Hematopoietic multipotent progenitor cell treated with erythropoietin and hydrocortisone succinate and interleukin-3 and kit ligand, for 4 days (in vitro differentiated cells): Measurements from ENCODE around the gene AGR2.
"Not testable (repeated sequence)": the region's sequence is repeated elsewhere in the genome, so short reads cannot be mapped to it uniquely, and the experiment has no call there.

Source experiments
- DNase-seq: peaks from one replicate; pipeline ENCODE4 v3.0.0-alpha.2; 2015

AGR2 gene

DNA sequence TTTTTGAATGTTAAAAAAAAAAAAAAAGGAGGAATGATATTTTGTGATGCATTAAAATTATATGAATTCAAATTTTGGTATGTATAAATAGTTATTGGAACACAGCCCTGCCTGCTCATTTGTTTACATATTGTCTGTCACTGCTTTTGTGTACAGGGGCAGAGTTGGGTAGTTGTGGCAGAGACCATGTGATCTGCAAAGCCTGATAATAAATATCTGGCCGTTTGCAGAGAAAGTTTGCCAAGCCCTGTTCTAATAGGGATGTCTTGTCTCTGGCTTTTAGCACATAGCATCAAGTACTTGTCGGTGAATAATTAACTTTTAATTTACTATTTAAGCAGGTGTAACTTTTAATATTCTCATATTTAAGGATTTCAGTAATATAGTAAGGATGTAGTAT lies 31.5 kb downstream of the AGR2 start:
- peak; percentile 72 for DNase-seq

DNA sequence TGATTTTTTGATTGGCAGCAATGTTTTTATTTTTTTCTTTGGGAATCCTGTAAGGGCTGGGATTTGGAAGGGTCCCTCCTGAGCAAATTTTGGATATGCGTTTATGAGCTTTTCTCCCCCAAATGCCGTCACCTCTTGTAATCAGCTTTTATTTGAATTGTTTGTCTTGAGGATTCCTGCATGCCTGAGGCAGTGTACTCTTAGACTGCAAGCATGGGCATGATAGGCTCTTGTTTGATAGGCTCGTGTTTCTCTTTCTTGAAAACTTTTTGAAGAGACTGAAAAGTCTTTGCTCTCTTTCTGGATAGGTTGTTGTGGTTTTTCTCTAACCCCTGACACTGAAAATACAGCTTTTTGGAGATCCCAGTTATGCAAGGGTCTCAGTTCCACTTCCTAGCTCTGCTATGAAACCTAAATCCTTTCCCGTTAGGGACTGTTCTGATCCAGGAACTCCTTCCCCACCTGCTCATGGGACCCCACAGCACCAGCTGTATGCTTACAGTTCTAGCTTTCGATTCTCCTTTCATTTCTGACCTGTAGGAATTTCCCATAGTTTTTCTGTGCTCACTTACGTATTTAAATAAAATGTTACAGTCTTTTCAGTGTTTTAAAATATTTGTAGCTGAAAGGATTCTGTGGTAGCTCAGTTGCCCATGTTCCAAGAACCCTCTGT lies 34.0 kb downstream of the AGR2 start:
- DNase-seq, result no peak

DNA sequence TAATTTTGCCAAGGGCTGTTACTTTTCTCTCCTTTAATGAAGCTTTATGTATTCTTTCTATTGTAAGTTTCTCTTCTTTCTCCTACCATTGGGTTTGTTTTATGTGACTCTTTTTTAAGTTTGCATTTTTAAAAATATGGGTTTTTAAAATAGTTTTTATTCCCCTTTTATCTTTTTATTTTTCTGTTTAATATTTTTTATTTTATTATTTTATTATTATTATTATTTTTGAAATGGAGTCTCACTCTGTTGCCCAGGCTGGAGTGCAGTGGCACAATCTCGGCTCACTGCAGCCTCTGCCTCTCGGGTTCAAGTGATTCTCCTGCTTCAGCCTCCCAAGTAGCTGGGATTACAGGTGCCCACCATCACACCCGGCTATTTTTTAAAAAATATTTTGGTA lies 34.8 kb downstream of the AGR2 start:
- not testable (repeated sequence) for DNase-seq

DNA sequence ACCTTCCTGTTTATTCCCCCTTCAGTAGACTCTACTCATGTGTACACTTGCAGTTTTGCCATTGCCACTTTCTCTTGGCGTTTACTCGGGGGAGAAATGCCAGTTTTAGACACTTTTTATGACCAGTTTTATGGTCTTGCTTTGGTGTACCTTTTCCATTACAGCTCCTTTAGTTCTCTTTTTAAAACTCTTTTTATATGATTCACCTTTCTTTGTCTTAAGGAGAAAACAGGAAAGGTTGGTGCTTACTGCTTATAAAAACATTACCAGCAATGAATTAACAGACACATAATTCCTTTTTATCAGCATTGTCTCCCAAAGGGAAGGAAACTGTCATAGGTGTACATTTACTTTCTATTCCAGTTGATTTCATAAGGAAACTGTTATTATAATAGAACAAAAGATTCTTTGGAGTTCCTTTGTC lies 39.4 kb downstream of the AGR2 start:
- no peak for DNase-seq

DNA sequence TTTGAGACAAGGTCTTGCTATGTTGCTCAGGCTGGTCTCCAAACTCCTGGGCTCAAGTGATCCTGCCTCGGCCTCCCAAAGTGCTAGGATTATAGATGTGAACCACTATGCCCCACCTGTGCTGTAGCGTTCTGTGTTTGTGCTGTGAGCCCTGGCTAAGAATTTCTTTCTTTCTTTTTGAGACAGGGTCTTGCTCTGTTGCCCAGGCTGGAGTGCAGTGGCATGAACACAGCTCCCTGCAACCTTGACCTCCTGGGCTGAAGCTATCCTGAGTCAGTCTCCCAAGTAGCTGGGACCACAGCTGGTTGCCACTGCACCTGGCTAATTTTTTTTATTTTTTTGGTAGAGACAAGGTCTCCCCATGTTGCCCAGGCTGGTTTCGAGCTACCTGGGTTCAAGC lies 39.9 kb downstream of the AGR2 start:
- DNase-seq, result no peak

DNA sequence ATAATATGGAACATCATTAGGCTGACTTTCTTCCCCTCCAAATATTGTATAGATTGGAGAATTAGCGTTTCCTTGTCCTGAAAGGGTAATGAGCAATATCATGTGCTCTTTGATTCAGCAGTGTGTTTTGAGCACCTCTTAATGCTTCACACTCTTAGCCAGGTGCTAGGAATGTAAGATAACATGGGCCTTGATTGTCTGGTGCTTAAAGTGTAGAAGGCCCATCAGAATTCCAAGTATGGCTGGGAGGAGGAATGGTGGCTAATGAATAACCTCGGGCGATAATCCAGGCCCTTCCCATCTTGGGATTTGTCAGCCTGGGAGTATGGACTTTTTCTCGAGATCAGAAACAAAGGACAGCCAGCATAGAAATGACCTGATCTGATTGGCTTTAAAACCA lies 42.6 kb downstream of the AGR2 start:
- no peak for DNase-seq

DNA sequence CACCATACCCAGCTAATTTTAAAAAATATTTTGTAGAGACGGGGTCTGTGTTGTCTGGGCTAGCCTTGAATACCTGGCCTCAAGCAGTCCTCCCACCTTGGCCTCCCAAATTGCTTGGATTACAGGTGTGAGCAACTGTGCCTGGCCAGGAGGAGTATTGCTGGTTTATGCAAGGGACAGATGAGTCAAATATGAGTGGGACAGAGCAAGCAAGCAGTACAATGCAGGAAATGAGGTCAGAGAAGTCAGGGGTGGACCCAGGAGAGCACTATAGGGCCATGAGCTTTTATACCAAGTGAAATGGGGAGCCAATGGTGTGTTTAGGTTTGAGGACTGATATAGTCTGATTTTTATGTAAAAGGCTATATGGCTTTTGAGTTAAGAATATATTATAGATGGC lies 45.0 kb downstream of the AGR2 start:
- no peak for DNase-seq

DNA sequence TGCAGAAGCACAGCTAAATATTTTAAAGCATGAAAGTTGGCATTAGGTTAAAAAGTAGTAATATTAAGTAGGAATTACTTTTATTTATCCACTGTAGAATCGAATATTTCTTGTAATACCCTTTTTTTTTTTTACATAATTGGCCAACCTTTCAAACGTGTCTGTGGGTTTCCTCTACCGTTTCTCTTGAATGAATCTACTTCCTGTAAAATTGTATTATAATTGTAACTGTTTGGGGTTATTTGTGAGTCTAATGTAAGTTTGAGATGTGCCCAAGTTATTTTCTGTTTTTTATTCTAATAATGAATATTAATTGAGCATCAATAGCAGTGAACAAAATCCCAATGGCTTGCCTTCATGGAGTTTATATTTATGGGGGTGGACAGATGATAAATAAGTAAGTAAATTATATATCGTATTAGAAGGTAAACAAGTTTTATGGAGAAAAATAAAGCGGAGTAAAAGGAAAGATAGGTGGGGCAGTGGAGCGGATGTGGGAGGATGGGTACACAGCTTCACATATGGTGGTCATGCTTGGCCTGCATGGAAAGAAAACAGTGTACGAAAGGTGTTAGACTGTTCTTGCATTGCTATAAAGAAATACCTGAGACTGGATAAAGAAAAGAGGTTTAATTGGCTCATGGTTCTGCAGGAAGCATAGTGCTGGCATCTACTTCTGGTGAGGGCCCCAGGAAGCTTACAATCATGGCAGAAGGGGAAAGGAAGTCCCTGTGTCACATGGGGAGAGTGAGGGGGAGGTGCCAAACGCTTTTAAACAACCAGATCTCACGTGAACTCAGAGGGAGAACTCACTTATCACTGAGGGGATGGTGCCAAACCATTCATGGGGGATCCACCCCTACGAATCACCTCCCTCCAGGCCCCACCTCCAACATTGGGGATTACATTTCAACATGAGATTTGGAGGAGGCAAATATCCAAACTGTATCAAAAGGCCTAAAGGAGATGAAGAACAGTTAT lies 45.9 kb downstream of the AGR2 start:
- DNase-seq, result peak; percentile 19

DNA sequence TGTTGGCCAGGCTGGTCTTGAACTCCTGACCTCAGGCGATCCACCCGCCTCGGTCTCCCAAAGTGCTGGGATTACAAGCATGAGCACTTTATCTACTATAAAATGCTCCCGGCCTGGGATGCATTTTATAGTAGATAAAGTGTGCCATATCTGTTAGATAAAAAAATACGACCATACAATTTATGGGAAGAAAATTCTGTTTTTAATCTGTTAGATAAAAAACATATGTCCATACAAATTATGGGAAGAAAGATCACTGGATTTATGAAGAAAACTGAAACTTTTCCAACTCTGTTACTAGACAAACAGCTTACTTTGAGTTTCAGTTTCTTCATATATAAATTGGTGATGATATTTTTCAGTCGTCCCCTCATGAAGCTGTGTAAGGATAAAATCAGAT lies 46.8 kb downstream of the AGR2 start:
- no peak for DNase-seq

DNA sequence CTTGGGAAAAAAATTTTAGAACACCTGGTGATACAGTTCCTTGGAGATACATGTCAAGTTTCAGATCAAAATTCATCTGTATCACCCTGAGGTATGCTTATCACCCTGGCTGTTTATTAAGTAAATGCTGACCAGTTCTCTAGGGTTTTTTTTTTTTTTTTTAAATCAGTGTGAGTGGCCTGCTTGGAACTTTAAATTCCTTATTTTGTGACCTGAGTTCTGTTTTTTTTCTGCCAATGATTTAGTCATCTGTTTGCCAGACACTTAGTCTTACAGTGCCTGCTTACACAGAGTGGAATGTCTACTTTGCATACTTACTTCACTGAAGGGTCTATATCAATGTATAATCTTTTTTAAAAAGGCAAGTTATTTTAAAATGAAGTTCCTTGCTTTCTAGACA lies 49.4 kb downstream of the AGR2 start:
- no peak for DNase-seq

DNA sequence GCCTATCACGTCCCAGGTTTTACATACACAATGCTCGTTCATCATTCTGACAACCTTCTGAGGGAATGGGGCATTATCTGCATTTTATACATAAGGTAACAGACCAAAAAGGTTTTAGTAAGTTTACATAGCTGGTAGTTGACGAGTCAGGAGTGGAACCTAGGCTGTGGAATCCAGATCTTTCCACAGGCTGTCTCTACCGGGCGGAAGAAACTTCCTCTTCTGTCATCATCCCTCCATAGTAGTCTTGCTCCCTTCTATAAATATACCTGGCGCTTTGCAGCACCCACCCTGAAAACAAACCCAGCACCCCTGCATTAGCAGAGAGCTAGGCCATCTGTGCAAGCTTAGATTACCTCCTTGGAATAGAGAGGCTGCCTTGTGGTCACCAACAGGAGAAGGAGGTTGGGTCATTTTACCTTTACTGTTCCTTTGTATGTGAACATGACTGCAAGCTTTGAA lies 49.9 kb downstream of the AGR2 start:
- DNase-seq, result no peak

DNA sequence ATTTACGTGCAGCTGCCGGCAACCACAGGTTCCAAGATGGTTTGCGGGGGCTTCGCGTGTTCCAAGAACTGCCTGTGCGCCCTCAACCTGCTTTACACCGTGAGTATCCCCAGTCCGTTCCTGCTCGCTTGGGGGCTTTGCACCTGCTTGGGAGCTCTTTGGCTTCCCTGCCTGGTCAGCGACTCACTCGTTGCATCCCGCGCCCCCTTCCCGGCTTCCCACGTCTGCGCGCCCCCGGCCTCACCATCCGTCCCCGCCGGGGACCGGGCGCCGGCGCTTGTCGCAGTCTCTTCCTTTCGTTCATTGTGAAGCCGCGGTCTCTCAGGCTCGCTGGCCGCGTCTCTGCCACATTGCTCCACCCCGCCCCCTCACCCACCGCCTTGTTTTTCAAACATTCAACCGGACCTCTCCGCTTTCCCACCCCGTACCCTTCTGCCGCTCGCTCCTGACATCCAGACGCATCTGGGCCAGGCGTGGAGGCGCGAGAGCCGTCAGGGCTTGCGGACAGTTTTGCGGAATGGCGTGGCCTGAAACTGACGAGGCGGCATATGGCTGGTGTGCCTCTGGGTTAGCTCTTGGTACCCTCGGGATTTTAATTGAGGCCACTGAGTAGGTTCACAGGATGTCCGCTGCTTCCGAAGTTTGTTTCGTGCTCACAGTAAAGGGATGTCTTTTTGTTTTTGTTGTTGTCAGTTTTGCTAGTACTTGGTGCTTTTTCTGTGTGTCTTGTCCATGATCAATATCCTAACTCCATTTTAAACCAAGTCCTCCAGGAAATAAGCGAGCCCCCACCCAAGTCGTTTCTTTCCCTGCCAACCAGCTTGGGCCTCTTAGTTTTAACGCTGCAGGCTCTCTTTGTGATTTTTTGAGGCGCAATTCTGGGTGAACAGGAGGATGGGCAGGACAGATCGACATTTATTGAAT lies 50.6 kb downstream of the AGR2 start:
- peak; percentile 64 for DNase-seq

DNA sequence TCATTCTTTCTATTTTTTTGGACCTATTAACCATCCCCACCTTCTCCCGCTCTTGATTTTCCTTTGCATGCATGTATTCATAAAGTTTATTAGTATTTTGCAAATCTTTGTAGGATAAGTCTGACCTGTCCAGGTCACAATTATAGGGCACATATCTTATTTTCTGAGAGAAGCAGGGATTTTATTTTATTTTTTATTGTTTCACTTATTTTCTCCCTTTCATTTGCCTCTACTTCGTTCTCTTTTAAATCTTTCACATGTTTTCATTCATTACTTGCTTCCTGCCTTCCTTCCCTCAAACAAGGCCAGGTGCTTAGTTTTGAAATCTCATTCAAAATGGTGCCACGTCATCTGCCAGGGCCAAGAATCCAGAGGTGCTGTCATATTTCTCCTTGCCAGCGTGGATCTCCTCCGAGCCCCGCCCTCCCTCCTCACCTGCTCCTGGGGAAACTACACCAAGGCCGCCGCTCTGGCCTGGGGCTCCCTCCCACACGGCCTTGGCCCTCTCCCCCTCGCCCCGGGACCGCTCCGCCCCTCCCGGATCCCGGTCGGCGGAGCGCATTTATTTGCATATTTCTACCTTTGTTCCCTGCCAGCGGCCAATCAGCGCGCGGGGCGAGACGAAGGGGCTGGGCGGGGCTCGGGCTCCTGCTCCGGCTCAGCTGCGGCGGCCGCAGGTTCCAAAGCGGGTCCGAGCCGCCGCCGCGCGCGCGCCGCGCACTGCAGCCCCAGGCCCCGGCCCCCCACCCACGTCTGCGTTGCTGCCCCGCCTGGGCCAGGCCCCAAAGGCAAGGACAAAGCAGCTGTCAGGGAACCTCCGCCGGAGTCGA lies 51.5 kb downstream of the AGR2 start, which contains the start of gene TSPAN13:
TSS of gene TSPAN13 (plus strand) at position 654 of the 830 bp plus-strand sequence. CDS start 213 bp downstream, outside the sequence.
- peak; percentile 92 for DNase-seq

DNA sequence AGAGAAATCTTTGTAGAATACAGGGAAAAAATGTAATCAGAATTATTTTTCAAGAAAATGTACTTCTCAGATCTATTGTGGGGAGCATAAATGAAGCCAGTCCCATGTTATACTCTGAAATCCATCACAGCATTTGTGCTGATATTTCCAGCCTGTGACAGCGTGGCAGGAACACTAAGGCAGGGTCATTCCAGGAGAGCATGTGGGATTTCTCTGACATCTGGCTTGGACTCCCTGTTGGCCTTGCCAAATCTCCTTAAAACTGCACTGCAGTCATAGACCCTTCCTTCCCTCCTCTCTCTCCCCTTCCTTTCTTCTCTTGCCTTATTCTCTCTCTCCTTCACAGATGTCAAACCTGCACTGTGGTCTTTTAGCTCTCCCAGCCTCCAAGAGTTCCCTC lies 57.7 kb downstream of the AGR2 start:
- DNase-seq, result no peak

DNA sequence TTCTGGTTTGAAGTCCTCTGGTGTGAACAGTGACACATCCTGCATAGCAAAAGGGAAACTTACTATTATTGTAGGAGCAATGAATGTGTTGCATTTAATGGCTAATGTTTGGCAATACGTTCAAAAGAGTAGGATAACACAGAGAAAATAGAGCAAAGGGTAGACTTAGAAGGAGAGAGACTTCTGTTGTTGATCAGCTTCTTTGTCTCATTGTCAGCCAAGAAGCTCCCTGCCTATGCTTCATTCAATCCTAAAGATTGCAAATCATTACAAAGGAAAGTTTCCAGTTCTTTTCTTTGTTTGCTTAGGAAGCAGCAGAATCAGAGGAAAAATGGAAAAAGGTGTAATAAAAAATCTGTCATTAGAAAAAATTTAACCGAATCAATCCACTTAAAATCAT lies 59.2 kb downstream of the AGR2 start:
- no peak for DNase-seq

DNA sequence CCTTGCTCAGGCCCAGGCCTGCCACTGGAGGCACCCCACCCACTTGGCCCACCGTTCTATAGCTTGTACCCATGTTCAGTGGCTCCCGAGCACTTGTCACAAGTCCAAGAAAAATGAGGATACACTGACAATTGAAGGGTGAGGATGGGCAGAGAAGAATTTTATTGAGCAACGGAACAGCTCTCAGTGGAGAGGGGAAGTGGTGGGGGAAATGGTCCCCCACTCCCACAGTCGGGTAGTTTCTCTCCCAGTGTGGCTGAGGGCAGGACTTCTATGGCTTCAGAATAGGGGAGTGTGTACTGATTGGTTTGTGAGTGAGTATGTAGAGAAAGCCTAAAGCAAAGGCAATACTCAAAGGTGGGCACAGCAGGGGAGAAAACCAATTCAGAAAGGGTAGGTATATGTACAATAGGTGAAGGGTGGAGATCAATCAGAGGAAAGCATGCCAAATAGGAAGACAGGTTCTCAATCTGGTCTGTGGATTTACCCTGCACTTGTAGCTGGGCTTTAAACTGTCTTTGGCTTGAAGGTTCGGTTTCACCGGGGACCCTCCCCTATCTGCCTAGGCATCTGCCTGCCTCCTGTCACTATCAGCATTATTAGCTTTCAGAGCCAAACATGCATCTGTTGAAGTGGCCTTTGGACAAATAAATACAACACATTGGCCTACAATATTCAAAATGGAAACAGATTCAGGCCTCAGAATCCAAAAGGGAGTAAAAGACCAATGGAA lies 60.1 kb downstream of the AGR2 start:
- peak; percentile 21 for DNase-seq

DNA sequence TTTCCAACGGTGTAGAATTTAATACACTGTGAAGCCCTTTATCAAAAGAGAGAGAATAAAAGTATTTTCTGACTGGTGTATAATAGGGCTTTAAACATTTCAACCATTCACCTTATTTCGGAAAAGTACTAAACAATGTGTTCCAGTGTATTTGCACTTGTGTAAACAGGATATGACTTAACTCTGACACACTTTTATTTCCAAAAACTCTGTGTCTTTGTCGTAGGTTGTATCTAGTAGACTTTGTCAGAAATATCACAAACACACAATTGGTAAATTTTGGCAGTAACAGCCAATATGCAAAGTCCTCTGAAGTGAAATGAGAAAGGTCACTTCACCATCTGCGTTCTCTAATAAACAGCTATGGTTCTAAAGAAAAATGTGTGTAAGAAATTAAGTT lies 61.6 kb downstream of the AGR2 start:
- no peak for DNase-seq

DNA sequence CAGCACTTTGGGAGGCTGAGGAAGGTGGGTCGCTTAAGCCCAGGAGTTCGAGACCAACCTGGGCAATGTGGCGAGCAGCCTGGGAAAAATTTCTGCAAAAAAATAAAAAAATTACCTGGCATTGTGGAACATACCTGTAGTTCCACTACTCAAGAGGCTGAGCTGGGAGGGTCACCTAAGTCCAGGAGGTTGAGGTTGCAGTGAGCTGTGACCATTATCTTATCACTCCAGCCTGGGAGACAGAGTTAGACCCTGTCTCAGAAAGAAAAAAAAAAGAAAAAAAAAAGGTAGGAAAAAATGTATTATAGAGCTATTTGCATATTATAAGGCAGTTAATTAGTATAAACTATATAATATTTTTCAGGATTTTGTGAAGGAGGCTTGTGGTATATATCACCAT lies 62.3 kb downstream of the AGR2 start:
- no peak for DNase-seq
